Measurements from ENCODE around the gene ADAMTSL2. TPM values are rescaled to one million over a fixed set of nuclear protein-coding genes. Genes with fewer than 3 reads are reported as not detected.

Gene ADAMTSL2
- total RNA-seq, 1 experiment from 2014 or later: not detected

DNA sequence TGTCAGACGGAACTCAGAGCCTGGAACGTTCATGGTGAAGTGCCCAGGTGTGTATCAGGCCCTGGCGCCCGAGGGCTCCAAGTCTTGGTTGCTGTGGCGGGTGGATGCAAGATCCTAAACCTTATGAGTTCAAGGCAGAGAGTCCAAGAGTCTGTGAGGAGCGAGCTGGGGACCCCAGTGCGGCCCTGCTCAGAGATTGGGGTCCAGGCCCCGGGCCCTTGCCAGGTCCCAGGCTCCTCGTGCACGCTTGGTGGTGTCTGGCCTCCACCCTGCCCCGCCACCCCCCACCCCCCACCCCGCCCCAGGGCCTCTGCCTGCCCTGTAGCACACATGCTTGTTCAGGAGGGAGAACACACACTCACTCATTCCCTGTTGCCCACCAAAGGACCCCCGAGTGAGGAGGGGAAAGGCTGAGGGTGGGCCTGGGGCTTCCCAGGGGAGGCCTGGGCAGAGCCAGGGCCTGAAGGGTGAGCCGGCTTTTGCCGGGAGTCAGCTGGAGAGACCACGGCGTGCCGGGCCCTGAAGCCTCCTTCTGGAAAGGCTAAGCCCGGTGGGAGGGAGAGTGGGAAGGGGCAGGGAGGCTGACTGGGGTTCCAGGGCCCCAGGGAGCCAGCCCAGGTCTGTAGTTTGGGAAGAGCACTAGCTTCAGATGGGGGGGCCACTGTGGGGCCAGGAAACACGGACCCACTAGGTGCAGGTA lies 37.5 kb downstream of the ADAMTSL2 start:
- Mint-ChIP-seq H3K9me3 (ENCODE audit: unreplicated experiment) (no peaks in the 10 kb centered on the region), H3K27ac (ENCODE audit: low read depth, unreplicated experiment) (no peak overlapping the region), H3K36me3 (ENCODE audit: insufficient read depth, unreplicated experiment) (no peaks in the 10 kb centered on the region), H3K4me1 (ENCODE audit: insufficient read depth, unreplicated experiment) (no peaks in the 10 kb centered on the region), H3K4me3 (ENCODE audit: unreplicated experiment) (no peak overlapping the region), H3K27me3 (ENCODE audit: insufficient read depth, unreplicated experiment) (peaks cover 32% of the 10 kb centered on the region)
- ChIA-PET POLR2A (interaction anchor here (0.6 kb wide), 1 partner anchor 177 kb away, joined by 3 read pairs; no protein-coding TSS in a partner anchor), CTCF (interaction anchor here (0.7 kb wide), 1 partner anchor 1159 kb away, joined by 3 read pairs; no protein-coding TSS in a partner anchor)
- no peak for DNase-seq (ENCODE audit: unreplicated experiment)
- BruUV-seq (replicated peaks): no TSS peak
- TF ChIP-seq, protein P1, sequence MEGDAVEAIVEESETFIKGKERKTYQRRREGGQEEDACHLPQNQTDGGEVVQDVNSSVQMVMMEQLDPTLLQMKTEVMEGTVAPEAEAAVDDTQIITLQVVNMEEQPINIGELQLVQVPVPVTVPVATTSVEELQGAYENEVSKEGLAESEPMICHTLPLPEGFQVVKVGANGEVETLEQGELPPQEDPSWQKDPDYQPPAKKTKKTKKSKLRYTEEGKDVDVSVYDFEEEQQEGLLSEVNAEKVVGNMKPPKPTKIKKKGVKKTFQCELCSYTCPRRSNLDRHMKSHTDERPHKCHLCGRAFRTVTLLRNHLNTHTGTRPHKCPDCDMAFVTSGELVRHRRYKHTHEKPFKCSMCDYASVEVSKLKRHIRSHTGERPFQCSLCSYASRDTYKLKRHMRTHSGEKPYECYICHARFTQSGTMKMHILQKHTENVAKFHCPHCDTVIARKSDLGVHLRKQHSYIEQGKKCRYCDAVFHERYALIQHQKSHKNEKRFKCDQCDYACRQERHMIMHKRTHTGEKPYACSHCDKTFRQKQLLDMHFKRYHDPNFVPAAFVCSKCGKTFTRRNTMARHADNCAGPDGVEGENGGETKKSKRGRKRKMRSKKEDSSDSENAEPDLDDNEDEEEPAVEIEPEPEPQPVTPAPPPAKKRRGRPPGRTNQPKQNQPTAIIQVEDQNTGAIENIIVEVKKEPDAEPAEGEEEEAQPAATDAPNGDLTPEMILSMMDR (IDR thresholded peaks at IDR 0.05; ENCODE audit: unreplicated experiment): no peak
- intact Hi-C loops (cut with micrococcal nuclease): no loop called here

DNA sequence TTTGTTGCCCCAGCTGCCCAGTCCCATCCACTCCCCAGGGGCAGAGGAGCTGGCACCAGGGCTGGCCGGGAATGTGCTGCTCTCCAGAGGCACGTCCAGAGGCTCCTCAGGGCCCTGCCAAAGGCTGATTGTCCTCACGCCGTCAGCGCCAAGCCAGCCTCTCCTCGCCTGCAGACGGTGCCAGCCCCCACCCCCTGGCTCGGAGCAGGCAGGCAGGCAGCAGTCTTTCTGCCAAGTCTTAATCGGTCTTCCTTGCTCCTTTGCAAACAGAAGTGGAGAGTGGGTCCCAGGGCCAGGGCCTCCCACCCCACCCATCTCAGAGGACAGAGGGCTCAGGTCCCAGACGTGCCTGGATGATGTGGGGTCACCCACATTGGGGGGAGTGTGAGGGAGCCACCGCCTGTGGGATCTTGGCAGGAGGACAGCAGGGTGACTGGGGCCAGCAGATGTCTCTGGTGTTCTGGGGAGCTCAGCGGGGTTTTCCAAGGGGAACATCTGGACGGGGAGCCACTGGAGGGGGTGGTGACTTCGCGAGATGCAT lies 38.4 kb downstream of the ADAMTSL2 start:
- no peak for DNase-seq (ENCODE audit: unreplicated experiment)
- H3K27ac Mint-ChIP-seq (ENCODE audit: low read depth, unreplicated experiment): no peak overlapping the region
- H3K9me3 Mint-ChIP-seq (ENCODE audit: unreplicated experiment): no peaks in the 10 kb centered on the region
- intact Hi-C loops (cut with micrococcal nuclease): no loop called here
- BruUV-seq (replicated peaks): no TSS peak
- ChIA-PET POLR2A (no interaction called here), CTCF (interaction anchor here (0.7 kb wide), 1 partner anchor 1158 kb away, joined by 3 read pairs; no protein-coding TSS in a partner anchor)
- peaks cover 36% of the 10 kb centered on the region for H3K27me3 Mint-ChIP-seq (ENCODE audit: insufficient read depth, unreplicated experiment)
- no peak overlapping the region for H3K4me3 Mint-ChIP-seq (ENCODE audit: unreplicated experiment)
- no peaks in the 10 kb centered on the region for H3K36me3 Mint-ChIP-seq (ENCODE audit: insufficient read depth, unreplicated experiment)
- no peaks in the 10 kb centered on the region for H3K4me1 Mint-ChIP-seq (ENCODE audit: insufficient read depth, unreplicated experiment)
- TF ChIP-seq, protein P1 (IDR thresholded peaks at IDR 0.05; ENCODE audit: unreplicated experiment): no peak

DNA sequence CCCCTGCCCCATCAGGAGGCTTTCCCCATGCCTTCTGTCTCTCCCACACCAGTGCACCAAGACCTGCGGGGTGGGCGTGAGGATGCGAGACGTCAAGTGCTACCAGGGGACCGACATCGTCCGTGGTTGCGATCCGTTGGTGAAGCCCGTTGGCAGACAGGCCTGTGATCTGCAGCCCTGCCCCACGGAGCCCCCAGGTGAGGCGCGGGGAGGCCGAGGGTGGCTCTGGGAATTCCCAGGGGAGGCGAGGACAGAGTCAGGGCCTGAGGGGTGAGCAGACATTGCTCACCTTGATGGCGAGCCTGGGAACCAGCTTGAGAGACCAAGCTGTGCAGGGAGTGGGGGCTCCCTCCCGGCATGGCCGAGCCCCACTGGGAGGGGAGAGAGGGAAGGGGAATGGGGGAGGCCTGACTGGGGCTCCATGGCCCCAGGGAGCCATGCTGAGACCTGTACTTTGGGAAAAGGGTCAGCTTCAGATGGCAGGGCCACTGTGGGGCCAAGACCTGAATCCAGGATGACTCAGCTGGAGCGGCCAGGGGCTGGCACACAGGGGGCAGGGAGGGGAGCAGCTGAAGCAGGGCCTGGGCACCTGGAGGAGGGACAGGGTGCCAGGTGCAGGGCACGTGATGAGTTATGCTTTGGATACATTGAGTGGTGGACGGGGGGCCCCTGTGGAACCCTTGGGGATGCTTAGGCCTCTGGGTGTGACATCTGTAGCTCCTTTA lies 39.4 kb downstream of the ADAMTSL2 start:
- ChIA-PET CTCF (no interaction called here), POLR2A (no interaction called here)
- no TSS peak for BruUV-seq (replicated peaks)
- intact Hi-C loops (cut with micrococcal nuclease): no loop called here
- no peaks in the 10 kb centered on the region for H3K9me3 Mint-ChIP-seq (ENCODE audit: unreplicated experiment)
- no peak overlapping the region for H3K27ac Mint-ChIP-seq (ENCODE audit: low read depth, unreplicated experiment)
- no peak overlapping the region for H3K4me3 Mint-ChIP-seq (ENCODE audit: unreplicated experiment)
- DNase-seq (ENCODE audit: unreplicated experiment): no peak
- H3K36me3 Mint-ChIP-seq (ENCODE audit: insufficient read depth, unreplicated experiment): no peaks in the 10 kb centered on the region
- peaks cover 46% of the 10 kb centered on the region for H3K27me3 Mint-ChIP-seq (ENCODE audit: insufficient read depth, unreplicated experiment)
- TF ChIP-seq, protein P1 (IDR thresholded peaks at IDR 0.05; ENCODE audit: unreplicated experiment): no peak
- no peaks in the 10 kb centered on the region for H3K4me1 Mint-ChIP-seq (ENCODE audit: insufficient read depth, unreplicated experiment)

DNA sequence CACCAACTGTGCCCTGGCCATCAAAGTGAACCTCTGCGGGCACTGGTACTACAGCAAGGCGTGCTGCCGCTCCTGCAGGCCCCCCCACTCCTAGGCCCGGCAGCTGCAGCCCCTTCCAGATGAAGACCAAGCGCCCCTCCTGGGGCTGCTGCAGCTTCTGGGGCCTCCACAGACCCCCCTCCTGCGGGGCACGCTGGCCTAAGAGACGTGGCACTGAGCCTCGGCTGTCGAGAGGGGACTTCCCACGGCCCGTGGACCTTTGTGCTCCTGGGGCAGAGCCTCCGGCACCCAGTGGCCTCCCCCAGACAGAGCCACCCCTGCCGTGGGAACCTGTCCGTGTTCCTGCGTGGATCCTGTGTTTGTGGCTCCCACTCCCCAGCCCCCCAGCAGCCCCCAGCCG lies 40.3 kb downstream of the ADAMTSL2 start:
- POLR2A ChIA-PET: no interaction called here
- no peak for DNase-seq (ENCODE audit: unreplicated experiment)
- CTCF ChIA-PET: no interaction called here
- peaks cover 46% of the 10 kb centered on the region for H3K27me3 Mint-ChIP-seq (ENCODE audit: insufficient read depth, unreplicated experiment)
- H3K4me1 Mint-ChIP-seq (ENCODE audit: insufficient read depth, unreplicated experiment): no peaks in the 10 kb centered on the region
- H3K4me3 Mint-ChIP-seq (ENCODE audit: unreplicated experiment): no peak overlapping the region
- no peaks in the 10 kb centered on the region for H3K9me3 Mint-ChIP-seq (ENCODE audit: unreplicated experiment)
- intact Hi-C loops (cut with micrococcal nuclease): no loop called here
- TF ChIP-seq, protein P1 (IDR thresholded peaks at IDR 0.05; ENCODE audit: unreplicated experiment): no peak
- H3K27ac Mint-ChIP-seq (ENCODE audit: low read depth, unreplicated experiment): no peak overlapping the region
- no peaks in the 10 kb centered on the region for H3K36me3 Mint-ChIP-seq (ENCODE audit: insufficient read depth, unreplicated experiment)
- no TSS peak for BruUV-seq (replicated peaks)

Data from MCF 10A (cell line).